Measurements from ENCODE around the gene ZNF597.

Gene ZNF597

DNA sequence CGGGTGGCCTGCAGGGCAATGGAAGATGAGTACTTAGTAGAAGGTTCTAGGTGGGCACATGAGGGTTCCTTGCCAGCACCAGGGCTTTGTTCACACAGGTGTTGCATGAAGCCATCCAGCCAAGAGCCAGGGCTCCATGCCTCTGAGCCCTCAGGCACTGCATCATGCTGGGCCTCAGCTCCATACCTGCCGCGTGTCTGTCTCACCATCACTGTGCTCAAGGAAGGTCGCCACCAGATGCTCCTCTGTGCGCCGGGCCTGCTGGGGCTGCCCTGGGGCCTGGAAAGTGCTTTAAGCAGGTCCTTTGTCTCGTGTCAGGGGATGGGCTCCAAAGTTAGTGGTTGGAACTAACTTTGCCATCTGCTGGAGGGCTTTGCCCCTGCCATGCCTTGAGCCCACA, 26.4 kb upstream of the ZNF597 start:
- Histone ChIP-seq H2AFZ (ENCODE audit: low read length) (no peak overlapping the region), H4K20me1 (ENCODE audit: insufficient read depth, low read length) (peaks cover 3% of the 10 kb centered on the region), H3K36me3 (replicated peaks; ENCODE audit: insufficient read depth, low read length) (no peaks in the 10 kb centered on the region), H3K27ac (ENCODE audit: low read length) (no peak overlapping the region), H3K79me2 (ENCODE audit: low read length) (peaks cover 100% of the 10 kb centered on the region), H3K4me3 (ENCODE audit: low read length) (no peak overlapping the region), H3F3A (ENCODE audit: insufficient read depth, low read length) (no peaks in the 10 kb centered on the region), H3K9me3 (replicated peaks; ENCODE audit: insufficient read depth, low read length) (no peaks in the 10 kb centered on the region), H3K9me2 (replicated peaks; ENCODE audit: insufficient read depth, low read length) (no peaks in the 10 kb centered on the region), H3K4me1 (ENCODE audit: low read length) (no peaks in the 10 kb centered on the region), H3K27me3 (replicated peaks; ENCODE audit: insufficient read depth, low read length) (no peaks in the 10 kb centered on the region), H3K4me2 (ENCODE audit: low read depth, low read length) (no peak overlapping the region), H3K9ac (ENCODE audit: low read length) (no peak overlapping the region)
- no peak for TF ChIP-seq EZH2 (optimal IDR thresholded peaks at IDR 0.05; ENCODE audit: low read depth, low read length)
- TF ChIP-seq EZH2phosphoT487 (IDR thresholded peaks at IDR 0.05; ENCODE audit: low read length): no peak
- TF ChIP-seq, protein P1, sequence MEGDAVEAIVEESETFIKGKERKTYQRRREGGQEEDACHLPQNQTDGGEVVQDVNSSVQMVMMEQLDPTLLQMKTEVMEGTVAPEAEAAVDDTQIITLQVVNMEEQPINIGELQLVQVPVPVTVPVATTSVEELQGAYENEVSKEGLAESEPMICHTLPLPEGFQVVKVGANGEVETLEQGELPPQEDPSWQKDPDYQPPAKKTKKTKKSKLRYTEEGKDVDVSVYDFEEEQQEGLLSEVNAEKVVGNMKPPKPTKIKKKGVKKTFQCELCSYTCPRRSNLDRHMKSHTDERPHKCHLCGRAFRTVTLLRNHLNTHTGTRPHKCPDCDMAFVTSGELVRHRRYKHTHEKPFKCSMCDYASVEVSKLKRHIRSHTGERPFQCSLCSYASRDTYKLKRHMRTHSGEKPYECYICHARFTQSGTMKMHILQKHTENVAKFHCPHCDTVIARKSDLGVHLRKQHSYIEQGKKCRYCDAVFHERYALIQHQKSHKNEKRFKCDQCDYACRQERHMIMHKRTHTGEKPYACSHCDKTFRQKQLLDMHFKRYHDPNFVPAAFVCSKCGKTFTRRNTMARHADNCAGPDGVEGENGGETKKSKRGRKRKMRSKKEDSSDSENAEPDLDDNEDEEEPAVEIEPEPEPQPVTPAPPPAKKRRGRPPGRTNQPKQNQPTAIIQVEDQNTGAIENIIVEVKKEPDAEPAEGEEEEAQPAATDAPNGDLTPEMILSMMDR (IDR thresholded peaks at IDR 0.05; ENCODE audit: low read length): no peak
- no peak for DNase-seq

DNA sequence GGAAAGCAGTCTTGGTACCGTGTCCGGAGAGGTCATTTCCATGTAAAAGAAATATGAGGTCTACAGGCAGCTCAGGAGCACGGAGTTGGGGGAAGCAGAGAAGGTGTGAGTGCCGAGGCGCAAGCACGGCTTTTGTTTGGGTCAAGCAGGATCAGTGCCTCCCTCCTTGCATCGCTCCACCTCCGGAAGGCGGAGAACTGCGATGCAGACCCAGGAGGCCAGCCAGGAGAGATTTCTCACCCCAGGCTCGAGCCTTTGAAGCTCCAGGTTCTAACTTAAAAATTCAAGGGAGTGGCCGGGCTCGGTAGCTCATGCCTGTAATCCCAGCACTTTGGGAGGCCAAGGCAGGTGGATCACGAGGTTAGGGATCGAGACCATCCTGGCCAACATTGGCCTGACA, 25.2 kb upstream of the ZNF597 start:
- Histone ChIP-seq H3K4me2 (ENCODE audit: low read depth, low read length) (no peak overlapping the region), H3K4me1 (ENCODE audit: low read length) (no peaks in the 10 kb centered on the region), H3K36me3 (replicated peaks; ENCODE audit: insufficient read depth, low read length) (no peaks in the 10 kb centered on the region), H3K27me3 (replicated peaks; ENCODE audit: insufficient read depth, low read length) (no peaks in the 10 kb centered on the region), H3K4me3 (ENCODE audit: low read length) (no peak overlapping the region), H3K9me2 (replicated peaks; ENCODE audit: insufficient read depth, low read length) (no peaks in the 10 kb centered on the region), H3K9me3 (replicated peaks; ENCODE audit: insufficient read depth, low read length) (no peaks in the 10 kb centered on the region), H3F3A (ENCODE audit: insufficient read depth, low read length) (no peaks in the 10 kb centered on the region), H3K79me2 (ENCODE audit: low read length) (peaks cover 100% of the 10 kb centered on the region), H3K27ac (ENCODE audit: low read length) (no peak overlapping the region), H4K20me1 (ENCODE audit: insufficient read depth, low read length) (peaks cover 3% of the 10 kb centered on the region), H3K9ac (ENCODE audit: low read length) (no peak overlapping the region), H2AFZ (ENCODE audit: low read length) (no peak overlapping the region)
- DNase-seq: no peak
- TF ChIP-seq, protein P1 (IDR thresholded peaks at IDR 0.05; ENCODE audit: low read length): no peak

DNA sequence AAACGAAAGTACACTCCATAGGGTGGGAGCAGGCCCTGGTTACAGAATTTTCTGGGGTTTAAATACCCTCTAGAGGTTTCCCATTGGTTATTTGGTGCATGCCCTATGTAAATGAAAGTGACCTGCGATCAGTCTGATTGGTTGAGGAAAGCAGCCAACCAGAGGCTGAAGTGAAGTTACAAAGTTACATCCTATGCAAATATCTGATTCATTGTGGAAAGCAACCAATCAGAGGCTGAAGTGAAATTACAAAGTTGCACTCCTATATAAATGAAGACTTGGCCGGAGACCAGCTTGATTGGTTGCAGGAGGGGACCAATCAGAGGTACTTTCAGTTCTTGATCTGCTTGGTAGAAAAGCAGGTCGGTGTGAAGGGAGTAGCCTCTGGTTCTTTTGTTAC, 24.6 kb upstream of the ZNF597 start:
- TF ChIP-seq EZH2 (optimal IDR thresholded peaks at IDR 0.05; ENCODE audit: low read depth, low read length) (no peak), EZH2phosphoT487 (IDR thresholded peaks at IDR 0.05; ENCODE audit: low read length) (no peak)
- TF ChIP-seq, protein P1 (IDR thresholded peaks at IDR 0.05; ENCODE audit: low read length): no peak
- H3K4me1 ChIP-seq (ENCODE audit: low read length): no peaks in the 10 kb centered on the region
- no peak overlapping the region for H2AFZ ChIP-seq (ENCODE audit: low read length)
- peaks cover 3% of the 10 kb centered on the region for H4K20me1 ChIP-seq (ENCODE audit: insufficient read depth, low read length)
- H3K27me3 ChIP-seq (replicated peaks; ENCODE audit: insufficient read depth, low read length): no peaks in the 10 kb centered on the region
- H3K9ac ChIP-seq (ENCODE audit: low read length): no peak overlapping the region
- H3K9me3 ChIP-seq (replicated peaks; ENCODE audit: insufficient read depth, low read length): no peaks in the 10 kb centered on the region
- H3K9me2 ChIP-seq (replicated peaks; ENCODE audit: insufficient read depth, low read length): no peaks in the 10 kb centered on the region
- no peak overlapping the region for H3K4me2 ChIP-seq (ENCODE audit: low read depth, low read length)
- H3K27ac ChIP-seq (ENCODE audit: low read length): no peak overlapping the region
- H3K36me3 ChIP-seq (replicated peaks; ENCODE audit: insufficient read depth, low read length): no peaks in the 10 kb centered on the region
- no peak overlapping the region for H3K4me3 ChIP-seq (ENCODE audit: low read length)
- H3K79me2 ChIP-seq (ENCODE audit: low read length): peaks cover 100% of the 10 kb centered on the region
- DNase-seq: no peak
- no peaks in the 10 kb centered on the region for H3F3A ChIP-seq (ENCODE audit: insufficient read depth, low read length)
